ENCODE data around the gene TNS3.

TNS3 gene

GRCh38 chr7:47539398-47540052 is 42.4 kb downstream of the TNS3 start:
- DNase-seq: no peak

GRCh38 chr7:47538846-47539311 is 43.0 kb downstream of the TNS3 start:
- no peak for DNase-seq

- DNase-seq: no peak
Measured at GRCh38 chr7:47537716-47538675, 43.9 kb downstream of the TNS3 start.

- DNase-seq: no peak
Measured at GRCh38 chr7:47536661-47537611, 45.0 kb downstream of the TNS3 start.

GRCh38 chr7:47535704-47536628 is 45.9 kb downstream of the TNS3 start:
- no peak for DNase-seq

GRCh38 chr7:47535035-47535703 is 46.7 kb downstream of the TNS3 start:
- no peak for DNase-seq

GRCh38 chr7:47534322-47535034 is 47.4 kb downstream of the TNS3 start:
- no peak for DNase-seq

- DNase-seq: no peak
Measured at GRCh38 chr7:47531584-47532492, 50.1 kb downstream of the TNS3 start.

- DNase-seq: no peak
Measured at GRCh38 chr7:47529826-47530555, 51.9 kb downstream of the TNS3 start.

- no peak for DNase-seq
Measured at GRCh38 chr7:47529405-47529804, 52.5 kb downstream of the TNS3 start.

- no peak for DNase-seq
Measured at GRCh38 chr7:47528471-47528870, 53.4 kb downstream of the TNS3 start.

- no peak for DNase-seq
Measured at GRCh38 chr7:47526466-47526865, 55.4 kb downstream of the TNS3 start.

- no peak for DNase-seq
Measured at GRCh38 chr7:47525066-47525623, 56.8 kb downstream of the TNS3 start.

GRCh38 chr7:47523401-47523800 is 58.5 kb downstream of the TNS3 start:
- DNase-seq: no peak

GRCh38 chr7:47521816-47522561 is 59.9 kb downstream of the TNS3 start:
- DNase-seq: no peak

- no peak for DNase-seq
Measured at GRCh38 chr7:47521011-47521795, 60.7 kb downstream of the TNS3 start.

- no peak for DNase-seq
Measured at GRCh38 chr7:47520406-47520805, 61.5 kb downstream of the TNS3 start.
